Measurements from ENCODE around the gene CDCA8.
"Not testable (repeated sequence)": the region's sequence is repeated elsewhere in the genome, so short reads cannot be mapped to it uniquely, and the experiment has no call there.

The CDCA8 gene

GRCh38 chr1:37718901-37719571, 26.7 kb downstream of the CDCA8 start:
- no peak for DNase-seq

- DNase-seq, result no peak
Observed at GRCh38 chr1:37719572-37720195, 27.4 kb downstream of the CDCA8 start.

- DNase-seq, result no peak
Observed at GRCh38 chr1:37720231-37721130, 28.2 kb downstream of the CDCA8 start.

DNA sequence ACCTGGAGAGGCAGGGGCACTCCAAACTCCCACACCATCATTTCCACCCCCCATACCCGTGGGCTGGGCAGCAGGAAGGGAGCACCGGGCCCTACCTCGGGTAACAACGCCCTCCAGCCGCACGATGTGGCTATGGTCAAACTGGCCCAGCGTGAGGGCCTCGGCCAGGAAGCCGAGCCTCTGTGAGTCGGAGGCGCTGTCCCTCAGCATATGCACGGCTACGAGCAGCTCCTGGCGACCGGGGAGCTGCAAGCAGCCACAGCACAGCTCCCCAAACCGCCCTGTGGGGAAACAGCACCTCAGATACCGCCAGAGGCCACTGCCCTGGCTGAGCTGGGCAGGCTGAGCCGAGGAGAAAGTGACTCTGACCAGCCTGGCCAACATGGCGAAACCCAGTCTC, 29.2 kb downstream of the CDCA8 start:
- DNase-seq, result no peak

DNA sequence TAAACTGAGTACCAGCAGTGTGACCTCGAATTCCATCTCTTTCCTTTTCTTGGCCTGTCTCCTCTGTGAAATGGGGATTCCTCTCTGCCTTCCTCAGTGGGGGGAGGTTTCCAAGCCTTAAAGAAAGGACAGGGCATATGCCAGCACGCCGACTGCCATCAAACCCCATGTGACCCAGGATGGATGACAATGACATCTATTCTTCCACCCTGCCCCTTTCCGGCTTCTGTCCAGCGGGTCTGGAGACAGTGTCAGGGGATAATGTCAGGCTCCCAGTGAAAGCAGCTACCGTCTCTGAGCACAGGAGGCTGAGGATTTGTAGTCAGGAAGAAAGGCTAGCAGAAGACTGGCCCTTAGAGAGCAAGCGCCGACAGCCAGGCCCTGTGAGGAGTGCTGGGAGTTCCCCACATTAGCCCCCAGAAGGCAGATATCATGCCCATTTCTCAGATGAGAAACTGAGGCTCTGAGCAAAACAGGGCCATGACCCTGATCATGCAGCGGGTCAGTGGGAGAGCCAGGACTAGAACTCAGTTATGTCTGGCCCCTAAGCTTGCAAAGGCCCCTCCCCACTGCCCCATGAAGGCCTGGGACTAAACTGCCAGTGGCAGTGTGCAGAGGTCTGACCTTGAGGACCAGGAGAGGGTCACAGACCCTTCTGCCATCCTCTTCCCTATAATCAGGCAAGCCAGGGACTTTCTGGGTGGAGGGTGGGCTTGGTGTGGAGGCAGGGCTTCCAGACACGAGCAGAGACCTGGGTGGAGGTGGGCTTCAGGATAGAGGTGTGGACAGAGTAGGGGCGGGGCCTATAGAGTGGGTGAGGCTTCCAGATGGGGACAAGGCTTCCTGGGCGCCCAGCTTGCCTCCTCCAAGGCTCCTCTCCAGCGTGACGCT, 30.1 kb downstream of the CDCA8 start:
- DNase-seq, result no peak

GRCh38 chr1:37723072-37723389, 30.7 kb downstream of the CDCA8 start:
- DNase-seq, result no peak

GRCh38 chr1:37723390-37724078, 31.2 kb downstream of the CDCA8 start:
- no peak for DNase-seq

DNA sequence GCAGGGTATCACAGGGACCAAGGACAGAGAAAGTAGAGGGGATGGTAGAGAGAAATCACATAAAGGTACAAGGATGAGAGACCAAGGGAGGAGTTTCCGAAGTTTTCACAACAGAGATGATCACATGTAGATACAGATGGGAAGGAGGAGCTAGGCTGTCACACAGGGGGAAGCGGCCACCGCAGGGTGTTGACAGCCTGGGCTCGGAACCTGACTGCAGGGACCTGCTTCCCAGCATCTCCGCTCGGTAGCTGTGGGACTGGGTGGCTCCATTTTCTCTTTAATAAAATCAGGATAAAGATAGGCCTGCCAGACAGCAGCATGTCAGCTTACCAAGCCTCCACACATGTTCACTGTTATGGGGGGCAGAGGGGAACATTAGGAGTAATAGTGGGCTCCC, 32.3 kb downstream of the CDCA8 start:
- DNase-seq, result no peak

DNA sequence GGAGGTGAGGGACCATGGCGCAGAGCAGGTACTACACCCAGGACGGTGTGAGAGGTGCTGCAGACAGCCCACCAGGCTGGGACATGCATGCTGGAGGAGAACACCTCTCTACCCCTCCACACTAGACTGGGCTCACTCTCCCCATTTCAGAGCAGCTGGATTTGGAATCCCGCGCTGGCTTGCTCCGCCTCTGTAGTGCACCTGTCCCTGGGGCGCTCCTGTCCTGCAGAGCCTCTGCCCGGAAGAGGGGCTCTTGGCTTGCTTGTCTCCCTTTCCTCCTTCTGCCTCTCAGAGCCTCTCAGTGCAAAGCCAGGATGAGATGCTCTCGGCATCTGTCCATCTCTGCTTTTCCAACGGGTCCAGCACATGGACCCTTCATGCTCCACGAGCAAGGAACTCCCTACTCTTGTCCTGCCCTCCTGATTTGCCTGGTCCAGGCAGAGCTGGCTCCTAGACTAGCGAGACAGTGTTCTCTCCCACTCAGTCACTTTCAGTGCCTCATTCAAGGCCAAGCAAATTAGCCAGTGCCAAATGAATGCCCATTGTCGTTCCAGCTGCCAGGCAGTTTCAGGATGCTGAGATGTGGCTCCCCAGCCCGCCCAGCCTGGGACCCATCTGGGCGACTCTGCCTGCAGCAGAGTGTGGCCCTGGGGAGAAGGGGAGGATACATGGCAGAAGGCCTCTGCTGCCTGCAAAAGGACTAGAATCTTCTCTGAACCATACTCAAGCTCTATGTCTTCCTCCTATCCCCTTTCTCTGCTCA, 33.7 kb downstream of the CDCA8 start:
- no peak for DNase-seq

GRCh38 chr1:37726751-37727585, 34.7 kb downstream of the CDCA8 start:
- DNase-seq, result no peak

DNA sequence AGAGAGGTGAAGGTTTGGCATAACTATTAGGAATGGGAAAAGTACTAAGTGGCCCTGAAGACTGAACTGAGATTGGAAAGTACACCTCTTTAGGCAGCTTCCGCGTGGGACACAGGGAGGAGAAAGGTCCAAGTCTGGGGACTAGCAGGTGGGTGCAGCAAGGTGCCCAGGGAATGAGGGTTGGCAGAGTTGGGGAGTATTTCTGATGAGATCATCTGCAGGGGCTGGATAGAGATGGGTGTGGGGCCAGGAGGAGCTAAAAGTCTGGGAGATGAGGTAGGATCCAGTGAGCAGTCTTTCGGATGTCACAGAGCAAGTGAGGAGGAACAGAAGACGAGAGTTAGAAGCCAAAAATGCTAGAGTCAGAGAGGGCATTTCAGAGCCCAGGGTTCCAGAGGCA, 36.1 kb downstream of the CDCA8 start:
- no peak for DNase-seq

DNA sequence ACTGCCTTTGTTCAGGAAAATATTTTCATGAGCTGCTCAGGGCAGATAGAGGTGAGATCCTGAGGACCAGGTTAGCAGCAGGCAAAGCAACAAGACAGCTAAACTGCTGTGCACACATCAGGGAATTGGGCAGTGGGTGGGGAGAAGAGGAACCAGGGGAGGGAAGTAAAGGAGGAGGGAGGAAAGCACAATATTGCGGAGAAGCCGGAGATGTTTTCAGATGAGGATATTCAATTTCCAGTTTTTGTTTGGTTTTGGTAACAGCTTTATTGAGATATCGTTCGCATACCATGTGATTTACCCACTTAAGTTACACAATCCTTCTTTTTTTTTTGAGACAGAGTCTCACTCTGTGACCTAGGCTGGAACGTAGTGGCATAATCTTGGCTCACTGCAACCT, 38.1 kb downstream of the CDCA8 start:
- DNase-seq, result no peak

DNA sequence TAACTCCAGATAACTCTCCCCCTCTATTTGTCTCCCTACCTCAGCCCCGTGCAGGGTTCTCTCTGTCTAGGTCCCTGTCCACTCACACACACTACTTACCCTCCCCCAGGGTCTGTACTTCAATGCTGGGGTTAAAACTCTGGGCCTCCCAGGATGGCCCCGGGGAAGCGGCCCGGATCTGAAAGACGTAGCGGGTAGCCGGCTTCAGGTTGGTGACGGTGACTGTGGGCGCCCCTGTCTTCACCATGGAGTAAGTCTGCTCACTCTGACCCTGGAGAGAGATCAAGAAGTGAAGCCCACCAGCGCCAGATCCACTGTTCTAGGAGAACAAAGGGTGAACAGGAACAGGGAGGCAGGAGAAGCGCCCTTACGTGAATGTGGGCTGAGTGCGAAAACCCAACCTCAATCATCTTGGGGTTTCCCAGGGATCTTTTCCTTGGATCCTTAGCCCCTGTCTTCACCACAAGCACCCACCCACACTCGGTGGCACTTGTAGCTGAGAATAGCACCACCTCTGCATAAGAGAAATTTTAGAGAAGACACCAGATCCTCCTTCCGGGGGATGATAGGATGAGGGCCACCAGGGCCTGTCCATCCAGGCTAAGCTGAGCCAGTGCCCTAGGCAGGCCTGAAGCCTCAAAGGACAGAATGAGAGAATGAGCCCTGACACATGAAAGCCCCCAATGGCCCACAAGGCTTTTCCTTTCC, 39.1 kb downstream of the CDCA8 start:
- no peak for DNase-seq

GRCh38 chr1:37732111-37732780, 39.9 kb downstream of the CDCA8 start:
- no peak for DNase-seq

- DNase-seq, result no peak
Observed at GRCh38 chr1:37734629-37735591, 42.6 kb downstream of the CDCA8 start.

DNA sequence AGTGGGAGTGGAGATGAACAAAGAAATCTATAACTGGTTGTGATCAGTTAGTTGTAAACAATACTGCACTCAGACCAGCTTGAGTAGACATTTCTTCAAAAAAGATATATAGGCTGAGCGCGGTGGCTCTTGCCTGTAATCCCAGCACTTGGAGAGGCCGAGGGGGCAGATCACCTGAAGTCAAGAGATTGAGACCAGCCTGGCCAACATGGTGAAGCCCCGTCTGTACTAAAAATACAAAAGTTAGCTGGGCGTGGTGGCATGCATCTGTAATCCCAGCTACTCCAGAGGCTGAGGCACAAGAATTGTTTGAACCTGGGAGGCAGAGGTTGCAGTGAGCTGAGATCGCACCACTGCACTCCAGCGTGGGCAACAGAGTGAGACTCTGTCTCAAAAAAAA, 45.7 kb downstream of the CDCA8 start:
- not testable (repeated sequence) for DNase-seq

- not testable (repeated sequence) for DNase-seq
Observed at GRCh38 chr1:37738619-37739018, 46.3 kb downstream of the CDCA8 start.

- no peak for DNase-seq
Observed at GRCh38 chr1:37739222-37739621, 46.9 kb downstream of the CDCA8 start.
